Measurements from ENCODE around the gene CAB39.

Gene CAB39

DNA sequence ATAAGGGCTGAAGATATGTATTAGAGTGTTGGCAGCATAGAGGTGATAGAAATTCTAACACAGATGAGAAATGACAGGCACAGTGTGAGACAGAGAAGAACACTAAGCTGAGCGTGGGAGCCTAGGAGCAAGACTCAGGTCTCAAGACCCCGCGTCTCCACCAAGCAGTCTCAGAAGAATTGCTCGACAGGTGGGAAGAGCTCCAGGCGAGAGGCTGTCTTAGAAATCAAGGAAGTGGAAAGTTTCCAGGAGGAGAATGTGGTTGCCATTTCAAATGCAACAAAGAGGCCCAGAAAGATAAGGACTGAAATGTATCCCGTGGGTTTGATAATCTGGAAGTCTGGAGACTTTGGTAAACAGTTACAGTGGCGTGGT is 31.5 kb upstream of the CAB39 start:
- no peak overlapping the region for H3K4me3 ChIP-seq (replicated peaks; ENCODE audit: low read depth, low read length)
- TF ChIP-seq, protein P1, sequence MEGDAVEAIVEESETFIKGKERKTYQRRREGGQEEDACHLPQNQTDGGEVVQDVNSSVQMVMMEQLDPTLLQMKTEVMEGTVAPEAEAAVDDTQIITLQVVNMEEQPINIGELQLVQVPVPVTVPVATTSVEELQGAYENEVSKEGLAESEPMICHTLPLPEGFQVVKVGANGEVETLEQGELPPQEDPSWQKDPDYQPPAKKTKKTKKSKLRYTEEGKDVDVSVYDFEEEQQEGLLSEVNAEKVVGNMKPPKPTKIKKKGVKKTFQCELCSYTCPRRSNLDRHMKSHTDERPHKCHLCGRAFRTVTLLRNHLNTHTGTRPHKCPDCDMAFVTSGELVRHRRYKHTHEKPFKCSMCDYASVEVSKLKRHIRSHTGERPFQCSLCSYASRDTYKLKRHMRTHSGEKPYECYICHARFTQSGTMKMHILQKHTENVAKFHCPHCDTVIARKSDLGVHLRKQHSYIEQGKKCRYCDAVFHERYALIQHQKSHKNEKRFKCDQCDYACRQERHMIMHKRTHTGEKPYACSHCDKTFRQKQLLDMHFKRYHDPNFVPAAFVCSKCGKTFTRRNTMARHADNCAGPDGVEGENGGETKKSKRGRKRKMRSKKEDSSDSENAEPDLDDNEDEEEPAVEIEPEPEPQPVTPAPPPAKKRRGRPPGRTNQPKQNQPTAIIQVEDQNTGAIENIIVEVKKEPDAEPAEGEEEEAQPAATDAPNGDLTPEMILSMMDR (IDR thresholded peaks at IDR 0.05; ENCODE audit: low read depth, low read length, missing control alignments): no peak
- no peak for DNase-seq (ENCODE audit: extremely low read depth, low read depth)

DNA sequence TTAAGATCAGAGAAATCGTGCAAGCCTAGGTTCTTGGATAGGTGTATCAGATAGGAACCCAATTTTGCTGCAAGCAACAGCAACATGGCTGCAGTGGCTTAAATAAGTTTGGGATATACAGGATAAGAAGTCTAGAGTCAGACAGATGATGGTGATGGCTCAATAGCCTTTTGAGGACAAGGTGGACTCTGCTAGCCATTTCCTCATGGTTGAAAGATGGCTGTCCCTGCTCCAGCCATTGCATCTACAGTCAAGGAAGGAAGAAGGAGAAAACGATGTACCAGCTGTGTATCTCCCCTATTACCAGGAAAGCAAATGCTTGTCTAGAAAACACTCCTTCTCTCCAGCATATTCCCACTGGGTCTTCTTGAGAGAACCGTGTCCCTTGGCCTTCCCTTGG is 30.1 kb upstream of the CAB39 start:
- no peak for DNase-seq (ENCODE audit: extremely low read depth, low read depth)
- TF ChIP-seq, protein P1 (IDR thresholded peaks at IDR 0.05; ENCODE audit: low read depth, low read length, missing control alignments): no peak
- no peak overlapping the region for H3K4me3 ChIP-seq (replicated peaks; ENCODE audit: low read depth, low read length)

DNA sequence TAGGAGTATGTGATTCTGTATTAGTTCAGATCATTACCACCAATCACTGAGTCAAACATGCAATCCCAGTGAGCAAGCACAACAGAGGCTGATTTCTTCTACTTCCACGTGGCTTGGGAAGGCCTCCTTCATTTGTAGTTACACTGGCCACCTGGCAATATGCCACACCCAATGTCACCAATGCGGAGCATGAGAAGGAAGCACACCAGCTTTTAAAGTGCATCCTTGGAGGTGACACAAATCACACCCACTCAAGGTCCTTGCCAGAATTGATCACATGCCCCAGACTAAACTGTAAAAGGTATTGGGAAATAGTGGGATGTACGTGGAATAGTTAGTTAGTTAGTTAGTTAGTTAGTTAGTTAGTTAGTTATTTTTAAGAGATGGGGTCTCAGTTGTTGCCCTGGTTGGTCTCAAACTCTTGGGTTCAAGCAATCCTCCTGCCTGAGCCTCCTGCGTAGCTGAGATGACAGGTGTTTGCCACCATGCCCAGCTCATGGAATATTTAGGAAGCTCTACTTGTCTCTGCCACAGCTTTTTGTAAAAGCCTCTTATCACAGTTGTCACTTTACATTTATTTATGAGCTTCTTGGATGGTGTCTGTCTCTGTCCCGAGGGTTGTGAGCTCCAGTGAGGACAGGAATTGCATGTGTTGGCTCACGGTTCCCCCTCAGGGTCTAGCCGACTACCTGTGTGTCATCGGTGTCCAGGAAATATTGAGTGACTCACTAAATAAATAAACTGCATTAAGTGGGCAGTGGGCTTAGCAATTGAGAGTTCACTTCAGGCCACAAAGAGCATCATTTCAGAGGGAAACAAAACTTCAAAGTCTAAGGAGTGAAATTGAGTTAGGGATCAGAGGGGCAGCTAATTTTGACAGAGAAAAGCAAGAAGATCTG is 28.1 kb upstream of the CAB39 start:
- DNase-seq (ENCODE audit: extremely low read depth, low read depth): no peak
- TF ChIP-seq, protein P1 (IDR thresholded peaks at IDR 0.05; ENCODE audit: low read depth, low read length, missing control alignments): no peak
- no peak overlapping the region for H3K4me3 ChIP-seq (replicated peaks; ENCODE audit: low read depth, low read length)

DNA sequence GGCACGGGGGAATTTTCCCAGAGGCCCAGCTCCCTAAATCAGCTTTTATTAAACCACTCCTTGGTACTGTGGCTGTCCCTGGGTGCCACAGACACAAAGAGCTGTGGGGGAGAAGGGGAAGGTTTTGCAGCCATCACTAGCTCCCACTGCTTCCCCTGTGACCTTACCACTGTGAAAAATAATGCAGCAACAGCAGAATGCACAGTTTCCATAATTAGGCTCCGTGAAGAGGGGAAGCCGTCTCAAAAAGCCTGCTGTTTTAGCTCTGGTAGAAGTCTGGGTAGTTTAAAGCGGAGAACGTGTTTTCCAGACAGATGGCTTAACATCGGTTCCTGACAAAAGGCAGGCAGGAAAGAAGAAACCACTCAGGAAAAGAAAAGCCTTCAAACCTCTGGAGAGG is 27.5 kb upstream of the CAB39 start:
- H3K4me3 ChIP-seq (replicated peaks; ENCODE audit: low read depth, low read length): no peak overlapping the region
- DNase-seq (ENCODE audit: extremely low read depth, low read depth): no peak
- TF ChIP-seq, protein P1 (IDR thresholded peaks at IDR 0.05; ENCODE audit: low read depth, low read length, missing control alignments): no peak

DNA sequence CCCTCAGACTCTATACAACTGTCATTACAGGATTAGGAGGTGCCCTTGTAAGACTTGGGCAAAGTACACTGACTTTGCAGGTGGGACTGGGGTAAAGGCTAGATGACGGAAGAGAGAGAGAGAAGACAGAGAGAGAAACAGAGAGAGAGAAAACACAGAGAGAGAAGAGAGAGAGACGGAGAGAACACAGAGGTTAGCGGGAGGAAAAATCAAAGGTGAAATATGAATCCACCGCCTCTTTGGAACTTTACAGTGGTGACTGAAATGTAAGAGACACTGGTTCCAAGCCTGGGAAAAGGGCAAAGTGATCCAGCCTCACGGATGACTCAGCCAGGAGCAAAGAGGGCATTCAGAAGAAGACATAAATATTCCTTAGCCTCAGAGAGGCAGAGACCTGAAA is 25.1 kb upstream of the CAB39 start:
- H3K4me3 ChIP-seq (replicated peaks; ENCODE audit: low read depth, low read length): no peak overlapping the region
- DNase-seq (ENCODE audit: extremely low read depth, low read depth): no peak
- TF ChIP-seq, protein P1 (IDR thresholded peaks at IDR 0.05; ENCODE audit: low read depth, low read length, missing control alignments): no peak

DNA sequence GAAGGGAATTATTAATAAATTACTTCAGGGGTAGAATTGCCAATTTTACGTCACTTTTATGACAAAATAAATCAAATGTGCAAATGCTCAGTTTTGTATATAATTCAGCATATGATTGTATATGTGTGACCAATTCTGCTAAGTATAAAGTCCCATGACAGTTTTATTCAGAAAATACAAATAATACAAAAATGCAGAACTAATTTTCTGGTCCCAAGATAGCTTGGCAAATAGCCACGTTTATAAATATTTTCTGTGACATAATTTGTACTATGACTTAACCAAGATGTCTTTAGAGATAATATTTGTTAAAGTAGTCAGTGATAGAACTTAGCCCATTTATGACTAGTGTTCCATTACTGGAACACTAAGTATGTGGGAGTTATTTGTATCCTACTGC is 24.2 kb upstream of the CAB39 start:
- DNase-seq (ENCODE audit: extremely low read depth, low read depth): no peak
- H3K4me3 ChIP-seq (replicated peaks; ENCODE audit: low read depth, low read length): no peak overlapping the region
- TF ChIP-seq, protein P1 (IDR thresholded peaks at IDR 0.05; ENCODE audit: low read depth, low read length, missing control alignments): no peak
